Erythroblast (primary cell): ENCODE data around the gene LGALS9C.
"Not testable (repeated sequence)": the region's sequence is repeated elsewhere in the genome, so short reads cannot be mapped to it uniquely, and the experiment has no call there.

ENCODE experiments used
- GATA1 ChIP-seq: IDR thresholded peaks from 2 replicates; pipeline ENCODE4 v1.6.1; 2011; ENCODE audit warnings: low read depth, mild to moderate bottlenecking, control low read depth, low read length, moderate library complexity
- POLR2A ChIP-seq: IDR thresholded peaks from 2 replicates; pipeline ENCODE4 v1.6.1; 2011; ENCODE audit warnings: mild to moderate bottlenecking, low read length

DNA sequence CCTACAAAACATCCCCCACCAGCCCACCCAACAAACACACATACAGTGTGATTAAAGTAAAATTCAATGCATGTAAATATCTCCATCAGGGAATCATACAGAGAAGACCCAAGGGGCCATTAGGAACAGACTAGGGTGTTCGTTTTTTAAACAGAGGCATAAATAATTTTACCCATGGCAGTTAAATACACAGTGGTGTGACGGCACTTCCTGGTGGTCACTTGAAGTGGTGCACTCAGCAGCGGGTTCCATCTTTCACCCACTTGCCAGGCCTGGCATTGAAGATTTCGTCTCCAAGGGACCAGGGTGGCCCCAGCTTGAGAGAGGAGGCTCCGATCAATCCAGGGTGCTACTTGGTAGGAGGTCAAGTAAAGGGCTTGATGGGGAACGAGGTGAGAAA, 20.5 kb downstream of the LGALS9C start:
- not testable (repeated sequence) for TF ChIP-seq POLR2A, GATA1
